GM12878 (cell line): ENCODE results near the gene B3GNT9. TPM values are rescaled to one million over a fixed set of nuclear protein-coding genes. Genes with fewer than 3 reads are reported as not detected.

ENCODE experiments used
- ATAC-seq: fragments of 200-7000 bp; cut with Tn5 transposase; 3 replicates; pipeline ENCODE4 v1.9.1; 2020; ENCODE audit warnings: mild to moderate bottlenecking, moderate library complexity
- BruUV-seq: library from RNA; stranded (reverse); fragments of 400-500 nt; replicated peaks from 2 replicates; lab custom pipeline; 2021; lab: Mats Ljungman, UMichigan
- CTCF ChIA-PET: fragments of 300-600 bp; sonication (Branson Sonifier 250); formaldehyde crosslinking; extraction: SDS; loops from one replicate; lab custom pipeline; 2021; ENCODE audit warnings: inconsistent platforms; lab: Yijun Ruan, JAX
- POLR2A ChIA-PET: fragments of 350-600 bp; formaldehyde crosslinking; extraction: SDS; loops from one replicate; lab custom pipeline; 2021; ENCODE audit warnings: inconsistent platforms; lab: Charles Lee
- RAD21 ChIA-PET: fragments of 300-600 bp; sonication (Branson Sonifier 250); formaldehyde crosslinking; loops from one replicate; lab custom pipeline; 2023; ENCODE audit warnings: antibody characterized with exemption; ENCODE audit not compliant: unreplicated experiment; lab: Charles Lee
- SMC1A ChIA-PET: fragments of 300-600 bp; sonication (Branson Sonifier 250); formaldehyde crosslinking; loops from one replicate; lab custom pipeline; 2023; ENCODE audit not compliant: unreplicated experiment, uncharacterized antibody; lab: Charles Lee
- DNase-seq: peaks from one replicate; pipeline ENCODE4 v3.0.0-alpha.2; 2011; ENCODE audit warnings: low read depth, low spot score
- FAIRE-seq: peaks from 3 replicates; lab custom pipeline; 2011; peaks lifted over from hg19 to GRCh38; lab: Jason Lieb, UNC
- H2AFZ ChIP-seq: 2 replicates; pipeline ENCODE4 v1.6.0; 2011; ENCODE audit warnings: low read depth, low read length, control low read depth; ENCODE audit not compliant: control insufficient read depth
- H3K27ac ChIP-seq: 2 replicates; pipeline ENCODE4 v1.5.1; 2011; ENCODE audit warnings: control low read depth; ENCODE audit not compliant: control insufficient read depth, insufficient read depth
- H3K27me3 ChIP-seq, 2 experiments: replicated peaks in 1 of 2; 2 replicates each; pipeline versions ENCODE4 v1.6.0 to v1.6.1; 2011; ENCODE audit warnings: low read length in 1 of 2; ENCODE audit not compliant: control insufficient read depth in 2 of 2, insufficient read depth in 2 of 2
- H3K36me3 ChIP-seq, 2 experiments: 2 replicates each; pipeline ENCODE4 v1.5.1; 2011; ENCODE audit warnings: low read length in 1 of 2; ENCODE audit not compliant: control insufficient read depth in 2 of 2, insufficient read depth in 2 of 2
- H3K4me1 ChIP-seq: 2 replicates; pipeline ENCODE4 v1.6.1; 2011; ENCODE audit warnings: mild to moderate bottlenecking, low read length, moderate library complexity, mixed read lengths; ENCODE audit not compliant: control insufficient read depth, insufficient read depth
- H3K4me2 ChIP-seq: 2 replicates; pipeline ENCODE4 v1.6.0; 2011; ENCODE audit warnings: control low read depth; ENCODE audit not compliant: control insufficient read depth, insufficient read depth
- H3K4me3 ChIP-seq: fragments of 200-600 bp; sonication (generic); 2 replicates; pipeline ENCODE4 v1.5.1; 2016
- H3K79me2 ChIP-seq: 2 replicates; pipeline ENCODE4 v1.6.0; 2011; ENCODE audit warnings: low read length; ENCODE audit not compliant: control insufficient read depth, insufficient read depth
- H3K9ac ChIP-seq: 2 replicates; pipeline ENCODE4 v1.8.0; 2011; ENCODE audit warnings: low read length, control low read depth, mixed read lengths; ENCODE audit not compliant: control insufficient read depth, insufficient read depth
- H3K9me3 ChIP-seq: replicated peaks from 3 replicates; pipeline ENCODE4 v1.5.1; 2011; ENCODE audit warnings: mild to moderate bottlenecking, low read length; ENCODE audit not compliant: control insufficient read depth, insufficient read depth
- H4K20me1 ChIP-seq: 2 replicates; pipeline ENCODE4 v1.6.0; 2011; ENCODE audit not compliant: control insufficient read depth, insufficient read depth
- CBX3 ChIP-seq: fragments of 200-600 bp; sonication (generic); IDR thresholded peaks from 2 replicates; pipeline ENCODE4 v1.6.1; 2016; ENCODE audit warnings: low read depth, borderline replicate concordance
- ELK1 ChIP-seq: IDR thresholded peaks from 2 replicates; pipeline ENCODE4 v1.6.1; 2012; ENCODE audit warnings: low read depth, low read length, improper control_type of control experiment
- IKZF2 ChIP-seq, 2 experiments: fragments of 450-650 bp; IDR thresholded peaks; 2 replicates each; pipeline ENCODE4 v1.6.1; 2017; ENCODE audit warnings: mild to moderate bottlenecking in 2 of 2, moderate library complexity in 2 of 2
- NFXL1 ChIP-seq: fragments of 450-650 bp; IDR thresholded peaks from 2 replicates; pipeline ENCODE4 v1.6.1; 2017; ENCODE audit warnings: antibody characterized with exemption, mild to moderate bottlenecking, borderline replicate concordance
- PAX5 ChIP-seq: IDR thresholded peaks from 2 replicates; pipeline ENCODE4 v1.6.1; 2011; ENCODE audit warnings: low read depth, low read length, borderline replicate concordance
- REST ChIP-seq: IDR thresholded peaks from 2 replicates; pipeline ENCODE4 v1.6.1; 2012; ENCODE audit warnings: mild to moderate bottlenecking, low read depth, low read length
- YY1 ChIP-seq: IDR thresholded peaks from 2 replicates; pipeline ENCODE4 v1.6.1; 2011; ENCODE audit warnings: low read depth, mild to moderate bottlenecking, low read length
- ZNF622 ChIP-seq: fragments of 450-650 bp; IDR thresholded peaks from 2 replicates; pipeline ENCODE4 v1.6.1; 2017; ENCODE audit warnings: mild to moderate bottlenecking, inconsistent platforms
- WGBS: methylation state at CpG from one replicate; pipeline ENCODE4 v1.1.6; 2016; ENCODE audit warnings: low lambda C conversion rate; ENCODE audit not compliant: insufficient replicate concordance, insufficient coverage; ENCODE audit errors: missing lambda C conversion rate; 5-methylcytosine and 5-hydroxymethylcytosine counted together
- in situ Hi-C: fragments of 300-500 bp; cut with MboI; formaldehyde crosslinking; loops from 9 replicates; pipeline ENCODE4 v1.14.3; 2018; ENCODE audit warnings: mixed read lengths
- intact Hi-C: fragments of 100-400 bp; cut with micrococcal nuclease; formaldehyde crosslinking; loops from one replicate; pipeline ENCODE4 v1.14.2; 2022; ENCODE audit not compliant: unreplicated experiment
- polyA plus RNA-seq, 11 experiments: library from polyadenylated mRNA; depleted of rRNA in 4 of 11; unstranded in 6 of 11; stranded (reverse) in 5 of 11; fragments of >200 nt; fragmentation: Nextera tagmentation in 4 of 11; fragmentation: Illumina TruSeq in 1 of 11; extraction: Ambion mirVana in 4 of 11; extraction: Trizol in 1 of 11; gene quantifications; 1 replicate in 1 of 11; 2 replicates in 10 of 11; pipeline versions ENCODE4 v1.2.1 to v1.2.3, GENCODE V29; 2011 to 2016; ENCODE audit warnings: inconsistent platforms in 2 of 11, missing spikeins in 2 of 11, low read depth in 1 of 11
- total RNA-seq, 4 experiments: library from RNA; depleted of rRNA in 3 of 4; stranded (reverse); fragments of >200 nt in 3 of 4; fragmentation: Illumina TruSeq in 1 of 4; extraction: Trizol in 1 of 4; gene quantifications; 2 replicates each; pipeline versions ENCODE4 v1.2.1 to v1.2.3, GENCODE V29; 2013 to 2021
- TF ChIP-seq, protein P1 (sequence below): fragments of 150-350 bp; IDR thresholded peaks from 2 replicates; pipeline ENCODE4 v1.6.1; 2016; ENCODE audit warnings: low read depth, low read length

The B3GNT9 gene
- total and polyA plus RNA-seq, 10 of the 15 experiments (the other 5 are each of a cell fraction or from before 2014, with no cell fraction given) = 0.08 to 5.0 (median 1.9) TPM

DNA sequence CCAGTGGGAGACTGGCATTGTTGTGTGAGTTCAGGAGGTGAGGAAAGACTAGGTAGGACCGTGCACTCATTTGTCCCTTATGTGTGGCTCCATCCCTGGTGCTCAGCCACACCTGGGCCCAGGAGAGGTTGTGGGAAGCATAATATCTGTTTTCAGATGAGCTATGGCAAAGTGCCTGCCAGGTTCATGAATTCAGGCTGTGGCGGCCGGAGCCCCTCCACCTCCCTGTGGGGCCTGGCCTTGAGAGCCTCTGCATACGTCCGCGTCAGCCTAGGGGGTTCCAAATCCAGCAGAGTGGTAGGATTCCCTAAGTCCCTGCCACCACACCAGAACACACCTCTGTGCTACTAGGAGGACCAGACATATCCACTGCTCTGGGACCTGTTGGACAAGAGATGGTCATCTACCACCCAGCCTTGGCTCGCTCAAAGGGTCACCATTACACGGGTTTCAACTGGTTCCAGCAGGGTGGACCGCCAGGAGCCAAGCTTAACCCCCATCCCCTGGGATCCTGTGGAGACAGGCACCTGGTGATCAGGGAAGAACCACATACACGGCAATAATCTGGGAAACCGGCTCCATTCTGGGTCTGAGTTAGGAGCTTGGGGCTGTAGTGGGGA is 2.0 kb downstream of the B3GNT9 start:
- H3K79me2 ChIP-seq = no peaks in the 10 kb centered on the region
- ChIA-PET CTCF (no interaction called here), POLR2A (no interaction called here), RAD21 (no interaction called here), SMC1A (no interaction called here)
- peaks cover 19 to 21% of the 10 kb centered on the region in 2 experiments; a peak in 3 of 4 replicates for H3K36me3 ChIP-seq
- no peak for FAIRE-seq
- H3K4me2 ChIP-seq = no peak overlapping the region
- H3K4me3 ChIP-seq = no peak overlapping the region
- no peaks in the 10 kb centered on the region for H3K27me3 ChIP-seq
- in situ Hi-C loops = no loop called here
- WGBS = 98% methylated on average over 11 of the region's 11 CpGs
- no peak for DNase-seq
- no peaks in the 10 kb centered on the region for H4K20me1 ChIP-seq
- no peak overlapping the region for H3K27ac ChIP-seq
- intact Hi-C loops = no loop called here
- no peaks in the 10 kb centered on the region for H3K9me3 ChIP-seq
- no peak overlapping the region for H2AFZ ChIP-seq
- no TSS peak for BruUV-seq
- no peak overlapping the region for H3K9ac ChIP-seq
- H3K4me1 ChIP-seq = no peaks in the 10 kb centered on the region; the same call in 1 of the 2 replicates
- TF ChIP-seq PAX5 = no peak
- TF ChIP-seq NFXL1 = no peak
- TF ChIP-seq YY1 = no peak
- no peak for TF ChIP-seq IKZF2 (IDR thresholded peaks at IDR 0.05)
- TF ChIP-seq CBX3 = no peak
- TF ChIP-seq REST = no peak
- TF ChIP-seq ZNF622 = no peak
- no peak for TF ChIP-seq ELK1
- TF ChIP-seq, protein P1, sequence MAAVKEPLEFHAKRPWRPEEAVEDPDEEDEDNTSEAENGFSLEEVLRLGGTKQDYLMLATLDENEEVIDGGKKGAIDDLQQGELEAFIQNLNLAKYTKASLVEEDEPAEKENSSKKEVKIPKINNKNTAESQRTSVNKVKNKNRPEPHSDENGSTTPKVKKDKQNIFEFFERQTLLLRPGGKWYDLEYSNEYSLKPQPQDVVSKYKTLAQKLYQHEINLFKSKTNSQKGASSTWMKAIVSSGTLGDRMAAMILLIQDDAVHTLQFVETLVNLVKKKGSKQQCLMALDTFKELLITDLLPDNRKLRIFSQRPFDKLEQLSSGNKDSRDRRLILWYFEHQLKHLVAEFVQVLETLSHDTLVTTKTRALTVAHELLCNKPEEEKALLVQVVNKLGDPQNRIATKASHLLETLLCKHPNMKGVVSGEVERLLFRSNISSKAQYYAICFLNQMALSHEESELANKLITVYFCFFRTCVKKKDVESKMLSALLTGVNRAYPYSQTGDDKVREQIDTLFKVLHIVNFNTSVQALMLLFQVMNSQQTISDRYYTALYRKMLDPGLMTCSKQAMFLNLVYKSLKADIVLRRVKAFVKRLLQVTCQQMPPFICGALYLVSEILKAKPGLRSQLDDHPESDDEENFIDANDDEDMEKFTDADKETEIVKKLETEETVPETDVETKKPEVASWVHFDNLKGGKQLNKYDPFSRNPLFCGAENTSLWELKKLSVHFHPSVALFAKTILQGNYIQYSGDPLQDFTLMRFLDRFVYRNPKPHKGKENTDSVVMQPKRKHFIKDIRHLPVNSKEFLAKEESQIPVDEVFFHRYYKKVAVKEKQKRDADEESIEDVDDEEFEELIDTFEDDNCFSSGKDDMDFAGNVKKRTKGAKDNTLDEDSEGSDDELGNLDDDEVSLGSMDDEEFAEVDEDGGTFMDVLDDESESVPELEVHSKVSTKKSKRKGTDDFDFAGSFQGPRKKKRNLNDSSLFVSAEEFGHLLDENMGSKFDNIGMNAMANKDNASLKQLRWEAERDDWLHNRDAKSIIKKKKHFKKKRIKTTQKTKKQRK = no peak
- TF ChIP-seq, all 136 proteins: peak for 0
- no peak for ATAC-seq
